ENCODE results near the gene MAGT1.
A peak's percentile ranks its signal among the peaks of the same experiment; 100 is the strongest.

MAGT1 gene

DNA sequence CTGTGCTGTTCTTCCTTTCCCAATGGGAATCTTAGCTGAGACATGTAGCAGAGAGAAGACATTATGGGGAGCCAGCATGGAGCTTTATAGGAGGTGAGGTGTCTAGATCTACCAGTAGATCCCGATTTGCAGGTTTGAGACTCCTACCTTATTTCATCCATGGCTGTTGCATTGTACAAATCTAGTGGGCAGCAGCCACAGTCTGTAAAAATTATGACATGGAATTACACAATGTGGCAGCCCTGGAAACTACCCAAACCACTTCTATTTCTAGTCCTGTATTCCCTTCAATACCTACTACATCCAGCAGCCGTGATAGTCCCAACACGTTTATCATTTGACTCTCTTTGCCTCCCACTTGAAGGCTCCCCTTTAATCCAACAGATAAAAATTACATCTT lies 23.3 kb upstream of the MAGT1 start:
- Histone ChIP-seq H3K9ac (no peak overlapping the region), H3K79me2 (peaks cover 4% of the 10 kb centered on the region), H3K27ac (no peak overlapping the region), H2AFZ (no peak overlapping the region), H3K4me2 (ENCODE audit: low read length) (no peak overlapping the region), H3K36me3 (ENCODE audit: control insufficient read depth, insufficient read depth, low read length) (no peaks in the 10 kb centered on the region), H3K9me3 (ENCODE audit: control insufficient read depth, low read length) (no peaks in the 10 kb centered on the region), H3K4me1 (no peaks in the 10 kb centered on the region), H3K27me3 (ENCODE audit: control insufficient read depth, insufficient read depth, low read length) (no peaks in the 10 kb centered on the region), H3K4me3 (ENCODE audit: low read depth, low read length) (no peak overlapping the region)
- TF ChIP-seq, protein P1, sequence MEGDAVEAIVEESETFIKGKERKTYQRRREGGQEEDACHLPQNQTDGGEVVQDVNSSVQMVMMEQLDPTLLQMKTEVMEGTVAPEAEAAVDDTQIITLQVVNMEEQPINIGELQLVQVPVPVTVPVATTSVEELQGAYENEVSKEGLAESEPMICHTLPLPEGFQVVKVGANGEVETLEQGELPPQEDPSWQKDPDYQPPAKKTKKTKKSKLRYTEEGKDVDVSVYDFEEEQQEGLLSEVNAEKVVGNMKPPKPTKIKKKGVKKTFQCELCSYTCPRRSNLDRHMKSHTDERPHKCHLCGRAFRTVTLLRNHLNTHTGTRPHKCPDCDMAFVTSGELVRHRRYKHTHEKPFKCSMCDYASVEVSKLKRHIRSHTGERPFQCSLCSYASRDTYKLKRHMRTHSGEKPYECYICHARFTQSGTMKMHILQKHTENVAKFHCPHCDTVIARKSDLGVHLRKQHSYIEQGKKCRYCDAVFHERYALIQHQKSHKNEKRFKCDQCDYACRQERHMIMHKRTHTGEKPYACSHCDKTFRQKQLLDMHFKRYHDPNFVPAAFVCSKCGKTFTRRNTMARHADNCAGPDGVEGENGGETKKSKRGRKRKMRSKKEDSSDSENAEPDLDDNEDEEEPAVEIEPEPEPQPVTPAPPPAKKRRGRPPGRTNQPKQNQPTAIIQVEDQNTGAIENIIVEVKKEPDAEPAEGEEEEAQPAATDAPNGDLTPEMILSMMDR (IDR thresholded peaks at IDR 0.05) = no peak

DNA sequence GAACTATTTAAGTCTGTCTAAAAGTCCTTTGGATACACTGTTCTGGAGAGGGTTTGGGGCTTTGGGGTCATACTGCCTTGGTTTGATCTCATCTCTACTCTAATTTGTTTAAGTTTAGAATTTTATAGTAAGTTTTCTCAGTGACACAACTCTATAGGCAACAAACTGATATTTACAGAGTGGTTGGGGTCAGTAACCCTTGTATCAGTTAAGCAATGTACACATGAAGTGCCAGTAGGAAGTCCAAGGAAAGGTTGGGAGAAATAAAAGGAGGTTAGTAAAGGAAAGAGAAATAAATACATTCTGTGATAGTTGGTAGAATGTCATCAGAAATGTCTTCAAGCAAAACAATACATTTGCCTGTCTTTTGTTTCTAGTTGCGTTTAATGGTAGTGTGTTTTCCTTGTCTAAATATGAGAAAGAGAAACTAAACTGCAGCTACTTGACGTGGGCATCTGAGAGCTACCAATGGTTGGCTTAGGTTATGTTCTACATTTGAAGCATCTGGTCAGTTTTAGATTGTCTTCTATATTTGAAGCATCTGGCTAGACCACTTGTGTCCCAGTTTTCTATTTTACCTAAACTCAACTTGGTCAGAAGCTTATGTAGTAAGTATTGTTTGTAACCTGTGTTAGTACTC lies 22.2 kb upstream of the MAGT1 start:
- Histone ChIP-seq H3K4me3 (ENCODE audit: low read depth, low read length) (no peak overlapping the region), H3K36me3 (ENCODE audit: control insufficient read depth, insufficient read depth, low read length) (no peaks in the 10 kb centered on the region)

DNA sequence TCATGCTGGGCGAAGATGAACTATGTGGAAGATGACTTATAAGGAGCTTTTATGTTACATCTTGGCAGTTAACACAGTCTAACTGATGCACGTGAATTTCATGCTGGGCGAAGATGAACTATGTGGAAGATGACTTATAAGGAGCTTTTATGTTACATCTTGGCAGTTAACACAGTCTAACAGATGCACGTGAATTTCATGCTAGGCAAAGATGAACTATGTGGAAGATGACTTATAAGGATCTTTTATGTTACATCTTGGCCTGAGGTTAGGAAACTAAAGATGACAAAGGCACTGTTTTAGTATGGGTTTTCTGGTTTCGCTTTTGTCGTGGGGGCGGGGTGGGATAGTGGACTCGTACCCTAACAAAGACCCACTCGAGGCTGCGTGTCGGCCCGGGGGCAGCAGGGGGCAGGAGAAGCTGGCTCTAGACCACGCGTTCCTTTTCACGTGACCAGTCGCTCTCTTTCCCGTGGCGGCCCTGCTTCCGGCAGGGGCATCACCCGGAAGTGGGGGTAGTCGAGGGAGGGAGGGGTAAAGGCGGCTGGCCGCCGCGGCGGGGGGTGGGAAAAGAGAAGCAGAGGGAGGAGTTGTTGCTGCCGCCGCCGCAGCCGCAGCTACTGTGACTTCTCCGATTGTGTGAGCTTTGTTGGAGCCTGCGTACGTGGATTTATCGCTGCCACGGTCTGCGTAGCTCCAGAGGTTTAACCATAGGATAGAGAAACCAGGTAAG lies 15.0 kb upstream of the MAGT1 start, which contains the start of gene ATP7A:
TSS of gene ATP7A (plus strand) at position 586 of the 733 bp plus-strand sequence. CDS start 60,949 bp downstream, outside the sequence.
- no peaks in the 10 kb centered on the region for H3K79me2 ChIP-seq
- H3K27ac ChIP-seq = peak within 1 kb of the TSS; percentile 80
- H2AFZ ChIP-seq = peak within 1 kb of the TSS; percentile 78
- H3K4me2 ChIP-seq (ENCODE audit: low read length) = peak within 1 kb of the TSS; percentile 76
- H3K4me3 ChIP-seq (ENCODE audit: low read depth, low read length) = peak within 1 kb of the TSS; percentile 83
- H3K27me3 ChIP-seq (ENCODE audit: control insufficient read depth, insufficient read depth, low read length) = no peaks in the 10 kb centered on the region
- no peak within 1 kb of the TSS for H3K9ac ChIP-seq
- H3K9me3 ChIP-seq (ENCODE audit: control insufficient read depth, low read length) = no peaks in the 10 kb centered on the region
- TF ChIP-seq, protein P1 (IDR thresholded peaks at IDR 0.05) = peak; percentile 56
- no peaks in the 10 kb centered on the region for H3K4me1 ChIP-seq
- H3K36me3 ChIP-seq (ENCODE audit: control insufficient read depth, insufficient read depth, low read length) = no peaks in the 10 kb centered on the region

More for the DNA sequence above, 22.2 kb upstream of the MAGT1 start:
- Histone ChIP-seq H3K27me3 (ENCODE audit: control insufficient read depth, insufficient read depth, low read length) (no peaks in the 10 kb centered on the region), H3K9me3 (ENCODE audit: control insufficient read depth, low read length) (no peaks in the 10 kb centered on the region), H2AFZ (no peak overlapping the region), H3K27ac (no peak overlapping the region), H3K4me2 (ENCODE audit: low read length) (no peak overlapping the region), H3K9ac (no peak overlapping the region), H3K79me2 (peaks cover 4% of the 10 kb centered on the region), H3K4me1 (no peaks in the 10 kb centered on the region)
- TF ChIP-seq, protein P1 (IDR thresholded peaks at IDR 0.05) = no peak

DNA sequence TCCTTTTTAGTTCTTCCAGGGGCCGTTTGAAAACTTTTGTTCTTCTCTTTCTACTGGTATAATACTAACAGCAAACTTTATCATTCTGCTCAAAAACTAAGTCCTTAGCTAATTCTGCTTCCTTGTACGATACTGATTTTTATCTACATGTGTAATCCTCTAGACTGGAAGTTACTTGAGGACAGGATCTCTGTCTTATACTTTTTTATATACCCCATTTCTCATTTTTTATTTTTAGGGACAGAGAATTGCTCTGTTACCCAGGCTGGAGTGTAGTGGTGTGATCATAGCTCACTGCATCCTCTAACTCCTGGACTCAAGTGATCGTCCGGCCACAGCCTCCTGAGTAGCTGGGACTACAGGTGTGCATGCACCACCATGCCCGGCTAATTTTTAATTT lies 6.3 kb upstream of the MAGT1 start:
- H3K79me2 ChIP-seq = peaks cover 11% of the 10 kb centered on the region
- H3K27me3 ChIP-seq (ENCODE audit: control insufficient read depth, insufficient read depth, low read length) = no peaks in the 10 kb centered on the region
- H3K9me3 ChIP-seq (ENCODE audit: control insufficient read depth, low read length) = no peaks in the 10 kb centered on the region
- TF ChIP-seq, protein P1 (IDR thresholded peaks at IDR 0.05) = no peak
- H3K9ac ChIP-seq = no peak overlapping the region
- no peak overlapping the region for H2AFZ ChIP-seq
- peak overlapping the region; percentile 94 for H3K4me3 ChIP-seq (ENCODE audit: low read depth, low read length)
- no peaks in the 10 kb centered on the region for H3K4me1 ChIP-seq
- no peak overlapping the region for H3K27ac ChIP-seq
- H3K36me3 ChIP-seq (ENCODE audit: control insufficient read depth, insufficient read depth, low read length) = no peaks in the 10 kb centered on the region
- peak overlapping the region; percentile 65 for H3K4me2 ChIP-seq (ENCODE audit: low read length)
